GM23338 (cell line): Measurements from ENCODE around the gene FBF1. TPM values are rescaled to one million over a fixed set of nuclear protein-coding genes. Genes with fewer than 3 reads are reported as not detected.

ENCODE experiments used
- ATAC-seq: fragments of 200-7000 bp; cut with Tn5 transposase; 3 replicates; pipeline ENCODE4 v1.9.1; 2020
- DNase-seq: peaks from one replicate; pipeline ENCODE4 v3.0.0-alpha.2; 2015; ENCODE audit warnings: low spot score
- H2AFZ ChIP-seq: fragments of 200-600 bp; sonication (generic); 2 replicates; pipeline ENCODE4 v1.8.0; 2016; ENCODE audit warnings: antibody characterized with exemption, mild to moderate bottlenecking, moderate library complexity
- H3F3A ChIP-seq: fragments of 200-600 bp; sonication (generic); replicated peaks from 2 replicates; pipeline ENCODE4 v1.8.0; 2017; ENCODE audit warnings: antibody characterized with exemption, mixed run types, low read depth
- H3K27ac ChIP-seq: fragments of 200-600 bp; sonication (generic); 2 replicates; pipeline ENCODE4 v1.6.1; 2016; ENCODE audit warnings: low read depth
- H3K27me3 ChIP-seq: fragments of 200-600 bp; sonication (generic); 2 replicates; pipeline ENCODE4 v1.8.0; 2016; ENCODE audit warnings: mild to moderate bottlenecking, mixed run types, moderate library complexity; ENCODE audit not compliant: insufficient read depth
- H3K36me3 ChIP-seq: fragments of 200-600 bp; sonication (generic); 2 replicates; pipeline ENCODE4 v1.8.0; 2016; ENCODE audit warnings: mild to moderate bottlenecking; ENCODE audit not compliant: insufficient read depth
- H3K4me1 ChIP-seq: fragments of 200-600 bp; sonication (generic); 2 replicates; pipeline ENCODE4 v1.8.0; 2016; ENCODE audit warnings: mild to moderate bottlenecking, moderate library complexity; ENCODE audit not compliant: insufficient read depth
- H3K4me2 ChIP-seq: fragments of 200-600 bp; sonication (generic); 2 replicates; pipeline ENCODE4 v1.7.1; 2017; ENCODE audit warnings: mixed run types
- H3K4me3 ChIP-seq: fragments of 200-600 bp; sonication (generic); 2 replicates; pipeline ENCODE4 v1.6.1; 2016; ENCODE audit warnings: mixed run types
- H3K79me2 ChIP-seq: fragments of 200-600 bp; sonication (generic); replicated peaks from 2 replicates; pipeline ENCODE4 v1.8.0; 2017; ENCODE audit warnings: mild to moderate bottlenecking; ENCODE audit not compliant: insufficient read depth
- H3K9me2 ChIP-seq: fragments of 200-600 bp; sonication (generic); 2 replicates; pipeline ENCODE4 v1.8.0; 2017; ENCODE audit not compliant: insufficient read depth
- H4K20me1 ChIP-seq: fragments of 200-600 bp; sonication (generic); replicated peaks from 2 replicates; pipeline ENCODE4 v1.8.0; 2017; ENCODE audit warnings: mild to moderate bottlenecking; ENCODE audit not compliant: insufficient read depth
- H3K27ac Mint-ChIP-seq: 2 replicates; pipeline ENCODE4 v1.8.0; 2020; ENCODE audit warnings: inconsistent platforms, mild to moderate bottlenecking, moderate library complexity, mixed read lengths
- H3K27me3 Mint-ChIP-seq: 3 replicates; pipeline ENCODE4 v1.8.0; 2022; ENCODE audit warnings: low read depth, mild to moderate bottlenecking, moderate library complexity, mixed read lengths, inconsistent platforms; ENCODE audit not compliant: insufficient read depth, poor library complexity
- H3K36me3 Mint-ChIP-seq: 3 replicates; pipeline ENCODE4 v1.8.0; 2021; ENCODE audit warnings: low read depth, mild to moderate bottlenecking, inconsistent platforms, moderate library complexity, mixed read lengths
- H3K4me1 Mint-ChIP-seq: 3 replicates; pipeline ENCODE4 v1.8.0; 2020; ENCODE audit warnings: mild to moderate bottlenecking, inconsistent platforms, mixed read lengths
- H3K4me3 Mint-ChIP-seq: 3 replicates; pipeline ENCODE4 v1.8.0; 2021; ENCODE audit warnings: moderate library complexity, mild to moderate bottlenecking, inconsistent platforms, mixed read lengths
- H3K9me3 Mint-ChIP-seq: 3 replicates; pipeline ENCODE4 v1.8.0; 2020; ENCODE audit warnings: moderate library complexity, mild to moderate bottlenecking, inconsistent platforms, mixed read lengths
- CREB1 ChIP-seq: fragments of 250-450 bp; sonication (Bioruptor Pico); IDR thresholded peaks from 2 replicates; pipeline ENCODE4 v1.5.0; 2020; ENCODE audit warnings: low read depth, mild to moderate bottlenecking, moderate library complexity
- CTCF ChIP-seq, 2 experiments: fragments of 200-600 bp in 1 of 2; sonication (generic) in 1 of 2; conservative IDR thresholded peaks; 2 replicates each; pipeline versions ENCODE4 v1.5.1 to v1.6.1; 2016 to 2017; ENCODE audit warnings: antibody characterized with exemption in 2 of 2, low read depth in 2 of 2, mild to moderate bottlenecking in 2 of 2, moderate library complexity in 1 of 2
- EZH2 ChIP-seq: fragments of 200-600 bp; sonication (generic); IDR thresholded peaks from one replicate; pipeline ENCODE4 v1.8.0; 2017; ENCODE audit warnings: antibody characterized with exemption, mild to moderate bottlenecking, low read depth; ENCODE audit not compliant: unreplicated experiment
- EZH2phosphoT487 ChIP-seq: fragments of 200-600 bp; sonication (generic); IDR thresholded peaks from one replicate; pipeline ENCODE4 v1.8.1; 2018; ENCODE audit warnings: antibody characterized with exemption; ENCODE audit not compliant: unreplicated experiment
- JUNB ChIP-seq: IDR thresholded peaks from one replicate; pipeline ENCODE4 v1.6.1; 2016; ENCODE audit warnings: antibody characterized with exemption; ENCODE audit not compliant: unreplicated experiment
- NANOG ChIP-seq: IDR thresholded peaks from 2 replicates; pipeline ENCODE4 v1.6.1; 2016; ENCODE audit warnings: antibody characterized with exemption, borderline replicate concordance
- POLR2AphosphoS5 ChIP-seq: IDR thresholded peaks from 2 replicates; pipeline ENCODE4 v1.6.1; 2016; ENCODE audit warnings: antibody characterized with exemption, low read depth
- REST ChIP-seq: IDR thresholded peaks from one replicate; pipeline ENCODE4 v1.6.1; 2018; ENCODE audit warnings: antibody characterized with exemption; ENCODE audit not compliant: unreplicated experiment
- STAT1 ChIP-seq: IDR thresholded peaks from one replicate; pipeline ENCODE4 v1.6.1; 2016; ENCODE audit warnings: antibody characterized with exemption; ENCODE audit not compliant: unreplicated experiment
- ZNF331 ChIP-seq: fragments of 250-450 bp; sonication (Bioruptor Pico); IDR thresholded peaks from 2 replicates; pipeline ENCODE4 v1.5.0; 2020; ENCODE audit warnings: low read depth, mild to moderate bottlenecking, moderate library complexity
- ZNF462 ChIP-seq: fragments of 250-450 bp; sonication (Bioruptor Pico); IDR thresholded peaks from 2 replicates; pipeline ENCODE4 v1.5.0; 2020; ENCODE audit warnings: mild to moderate bottlenecking, moderate library complexity
- polyA plus RNA-seq: library from polyadenylated mRNA; unstranded; fragments of >200 nt; fragmentation: Nextera tagmentation; extraction: Ambion mirVana; gene quantifications from 2 replicates; pipeline ENCODE4 v1.2.1, GENCODE V29; 2016
- total RNA-seq: library from RNA; depleted of rRNA; stranded (reverse); fragments of >200 nt; shearing (Covaris generic); gene quantifications from 2 replicates; pipeline ENCODE4 v1.2.3, GENCODE V29; 2014

Gene FBF1
- total and polyA plus RNA-seq, 2 experiments from 2014 or later = 8.8 to 11.8 TPM

- Histone ChIP-seq H3K79me2 (no peaks in the 10 kb centered on the region), H3F3A (peaks cover 10% of the 10 kb centered on the region; the same call in 1 of the 2 replicates), H3K4me3 (no peak overlapping the region), H3K9me2 (no peaks in the 10 kb centered on the region), H2AFZ (no peak overlapping the region), H3K4me1 (no peaks in the 10 kb centered on the region), H3K27me3 (no peaks in the 10 kb centered on the region), H3K27ac (no peak overlapping the region), H3K4me2 (no peak overlapping the region), H4K20me1 (no peaks in the 10 kb centered on the region), H3K36me3 (no peaks in the 10 kb centered on the region)
- Mint-ChIP-seq H3K27ac (no peak overlapping the region), H3K36me3 (peaks cover 11% of the 10 kb centered on the region), H3K4me1 (no peaks in the 10 kb centered on the region), H3K9me3 (no peaks in the 10 kb centered on the region), H3K27me3 (peaks cover 16% of the 10 kb centered on the region), H3K4me3 (no peak overlapping the region)
- DNase-seq = no peak
- no peak for TF ChIP-seq EZH2
- TF ChIP-seq STAT1 = no peak
- TF ChIP-seq EZH2phosphoT487 = no peak
- no peak for TF ChIP-seq REST
- TF ChIP-seq NANOG = no peak
- TF ChIP-seq JUNB = no peak
- TF ChIP-seq ZNF462 (CRISPR knock-in tag) = no peak
- no peak for TF ChIP-seq POLR2AphosphoS5
- TF ChIP-seq CTCF (conservative IDR thresholded peaks at IDR 0.05; ENCODE audit: low read depth in 2 of 2) = no peak
- no peak for TF ChIP-seq CREB1 (CRISPR knock-in tag)
- TF ChIP-seq ZNF331 (CRISPR knock-in tag) = no peak
- ATAC-seq = no peak
These were observed 55.4 kb downstream of the FBF1 start for GRCh38 chr17:75885431-75885830.
